ENCODE data around the gene BBS1. TPM values are rescaled to one million over a fixed set of nuclear protein-coding genes. Genes with fewer than 3 reads are reported as not detected.

The BBS1 gene
- total RNA-seq, 2 experiments from 2014 or later: 14.7 to 15.7 TPM

DNA sequence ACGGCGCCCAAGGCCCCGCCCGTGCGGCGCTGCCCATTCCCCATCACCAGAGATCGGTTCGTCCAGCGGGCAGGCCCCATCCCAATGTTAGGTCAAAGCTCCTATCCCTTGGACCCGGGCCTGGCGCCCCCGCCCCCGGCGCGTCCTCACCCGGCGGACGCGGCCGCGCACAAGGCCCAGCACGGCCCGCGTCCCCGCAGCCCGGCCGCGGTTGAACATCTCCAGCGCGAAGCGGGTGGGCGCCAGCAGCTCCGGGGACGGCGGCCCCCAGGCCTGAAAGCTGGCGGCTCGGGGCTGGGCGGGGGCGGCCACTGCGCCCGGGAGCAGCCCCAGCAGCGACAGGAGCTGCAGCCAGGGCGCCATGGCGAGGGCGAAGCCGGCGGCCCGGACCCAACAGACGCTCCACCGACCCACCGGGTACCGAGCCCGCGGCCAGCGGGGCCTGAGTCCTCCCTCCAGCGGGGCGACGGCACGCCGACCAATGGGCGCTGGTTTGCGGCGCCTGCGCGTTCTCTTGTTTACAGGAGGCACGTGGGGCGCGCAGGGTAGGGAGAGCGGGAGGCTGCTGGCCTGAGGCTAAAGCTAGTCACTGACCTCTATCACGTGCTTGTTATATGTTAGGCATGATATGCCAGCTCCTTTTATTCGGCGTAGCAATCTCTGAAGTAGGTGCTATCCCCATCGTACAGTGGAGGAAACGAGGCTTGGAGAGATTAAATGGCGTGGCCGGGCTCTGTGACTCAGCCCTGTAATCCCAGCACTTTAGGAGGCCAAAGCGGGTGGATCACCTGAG lies 57.9 kb downstream of the BBS1 start, which contains the start of gene CTSF:
TSS of gene CTSF (minus strand) at position 483 of the 793 bp plus-strand sequence. CDS start at position 363, 120 bp downstream.
- intact Hi-C loops (cut with micrococcal nuclease; ENCODE audit: unreplicated experiment): no loop called here
- Histone ChIP-seq H3K9me3 (ENCODE audit: low read length) (no peaks in the 10 kb centered on the region), H3K36me3 (ENCODE audit: insufficient read depth, low read length) (no peaks in the 10 kb centered on the region), H3K4me1 (ENCODE audit: insufficient read depth, low read length, poor library complexity, severe bottlenecking) (no peaks in the 10 kb centered on the region), H4K20me1 (ENCODE audit: insufficient read depth, low read length) (no peaks in the 10 kb centered on the region), H3K79me2 (ENCODE audit: insufficient read depth, low read depth, low read length) (no peaks in the 10 kb centered on the region), H3K4me3 (ENCODE audit: low read depth, low read length, poor library complexity, severe bottlenecking) (no peak within 1 kb of the TSS), H3K9me2 (ENCODE audit: insufficient read depth, low read length) (no peaks in the 10 kb centered on the region), H3K27ac (ENCODE audit: low read depth, low read length, poor library complexity, severe bottlenecking) (no peak within 1 kb of the TSS), H3K4me2 (ENCODE audit: low read length) (peak within 1 kb of the TSS; percentile 5; the same call in 1 of the 2 replicates), H2AFZ (ENCODE audit: low read length) (no peak within 1 kb of the TSS)
- TF ChIP-seq, protein P1, sequence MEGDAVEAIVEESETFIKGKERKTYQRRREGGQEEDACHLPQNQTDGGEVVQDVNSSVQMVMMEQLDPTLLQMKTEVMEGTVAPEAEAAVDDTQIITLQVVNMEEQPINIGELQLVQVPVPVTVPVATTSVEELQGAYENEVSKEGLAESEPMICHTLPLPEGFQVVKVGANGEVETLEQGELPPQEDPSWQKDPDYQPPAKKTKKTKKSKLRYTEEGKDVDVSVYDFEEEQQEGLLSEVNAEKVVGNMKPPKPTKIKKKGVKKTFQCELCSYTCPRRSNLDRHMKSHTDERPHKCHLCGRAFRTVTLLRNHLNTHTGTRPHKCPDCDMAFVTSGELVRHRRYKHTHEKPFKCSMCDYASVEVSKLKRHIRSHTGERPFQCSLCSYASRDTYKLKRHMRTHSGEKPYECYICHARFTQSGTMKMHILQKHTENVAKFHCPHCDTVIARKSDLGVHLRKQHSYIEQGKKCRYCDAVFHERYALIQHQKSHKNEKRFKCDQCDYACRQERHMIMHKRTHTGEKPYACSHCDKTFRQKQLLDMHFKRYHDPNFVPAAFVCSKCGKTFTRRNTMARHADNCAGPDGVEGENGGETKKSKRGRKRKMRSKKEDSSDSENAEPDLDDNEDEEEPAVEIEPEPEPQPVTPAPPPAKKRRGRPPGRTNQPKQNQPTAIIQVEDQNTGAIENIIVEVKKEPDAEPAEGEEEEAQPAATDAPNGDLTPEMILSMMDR (conservative IDR thresholded peaks at IDR 0.05; ENCODE audit: low read length): no peak
- TF ChIP-seq EZH2phosphoT487 (IDR thresholded peaks at IDR 0.05; ENCODE audit: borderline replicate concordance, low read depth, low read length): no peak
- BruUV-seq (replicated peaks): no TSS peak
- DNase-seq (ENCODE audit: low spot score): no peak
- POLR2A ChIA-PET: no interaction called here
- CTCF ChIA-PET (ENCODE audit: unreplicated experiment): no interaction called here

DNA sequence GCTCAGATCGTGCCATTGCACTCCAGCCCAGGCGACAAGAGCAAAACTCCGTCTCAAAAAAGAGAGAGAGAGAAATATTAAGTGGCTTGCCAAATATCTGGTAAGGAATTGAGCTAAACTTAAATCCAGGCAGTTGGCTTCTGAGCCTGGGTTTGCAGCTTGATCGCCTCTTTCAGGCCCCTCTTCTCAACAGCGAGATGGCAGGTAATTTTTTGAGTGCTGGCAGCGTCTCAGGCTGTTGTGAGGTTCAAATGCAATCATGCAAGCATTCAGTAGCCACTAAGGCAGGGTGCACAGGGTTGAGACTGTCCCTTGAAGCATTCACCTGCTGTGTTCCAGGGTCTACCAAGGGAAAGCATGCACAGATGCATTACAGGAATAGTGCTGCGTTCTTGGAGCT lies 58.6 kb downstream of the BBS1 start:
- H3K36me3 ChIP-seq (ENCODE audit: insufficient read depth, low read length): no peaks in the 10 kb centered on the region
- no peak overlapping the region for H3K27ac ChIP-seq (ENCODE audit: low read depth, low read length, poor library complexity, severe bottlenecking)
- no peaks in the 10 kb centered on the region for H3K9me3 ChIP-seq (ENCODE audit: low read length)
- H3K4me1 ChIP-seq (ENCODE audit: insufficient read depth, low read length, poor library complexity, severe bottlenecking): no peaks in the 10 kb centered on the region
- no peak overlapping the region for H3K4me3 ChIP-seq (ENCODE audit: low read depth, low read length, poor library complexity, severe bottlenecking)
- H3K9me2 ChIP-seq (ENCODE audit: insufficient read depth, low read length): no peaks in the 10 kb centered on the region
- BruUV-seq (replicated peaks): no TSS peak
- CTCF ChIA-PET (ENCODE audit: unreplicated experiment): no interaction called here
- no peaks in the 10 kb centered on the region for H4K20me1 ChIP-seq (ENCODE audit: insufficient read depth, low read length)
- H3K79me2 ChIP-seq (ENCODE audit: insufficient read depth, low read depth, low read length): no peaks in the 10 kb centered on the region
- TF ChIP-seq EZH2phosphoT487 (IDR thresholded peaks at IDR 0.05; ENCODE audit: borderline replicate concordance, low read depth, low read length): no peak
- TF ChIP-seq, protein P1 (conservative IDR thresholded peaks at IDR 0.05; ENCODE audit: low read length): no peak
- POLR2A ChIA-PET: interaction anchor here (0.6 to 0.7 kb wide), 2 partner anchors 82 to 320 kb away, joined by 3 read pairs; no protein-coding TSS in a partner anchor
- no peak overlapping the region for H2AFZ ChIP-seq (ENCODE audit: low read length)
- no peak for DNase-seq (ENCODE audit: low spot score)
- no peak overlapping the region for H3K4me2 ChIP-seq (ENCODE audit: low read length)
- intact Hi-C loops (cut with micrococcal nuclease; ENCODE audit: unreplicated experiment): no loop called here
